SK-N-MC (cell line): ENCODE results near the gene PARD3.

Source experiments
- DNase-seq: peaks from one replicate; pipeline ENCODE4 v3.0.0-alpha.2; 2011; ENCODE audit warnings: low read depth, low spot score
- H3K27ac ChIP-seq: fragments of 200-600 bp; sonication (generic); 2 replicates; pipeline ENCODE4 v1.5.1; 2016; ENCODE audit warnings: mixed run types
- H3K36me3 ChIP-seq: fragments of 200-600 bp; sonication (generic); 2 replicates; pipeline ENCODE4 v1.6.1; 2017; ENCODE audit warnings: antibody characterized with exemption, low read length, mixed read lengths; ENCODE audit not compliant: insufficient read depth
- H3K4me3 ChIP-seq: fragments of 200-600 bp; sonication (generic); 2 replicates; pipeline ENCODE4 v1.5.1; 2016
- H3K9ac ChIP-seq: fragments of 200-600 bp; sonication (generic); 2 replicates; pipeline ENCODE4 v1.8.0; 2017; ENCODE audit warnings: mixed run types, mixed read lengths; ENCODE audit not compliant: insufficient read length
- H3K9me3 ChIP-seq: fragments of 200-600 bp; sonication (generic); 2 replicates; pipeline ENCODE4 v1.6.1; 2017; ENCODE audit warnings: low read depth, mild to moderate bottlenecking, antibody characterized with exemption, low read length, moderate library complexity, mixed read lengths
- EZH2 ChIP-seq: fragments of 200-600 bp; sonication (generic); IDR thresholded peaks from one replicate; pipeline ENCODE4 v1.6.1; 2017; ENCODE audit warnings: antibody characterized with exemption
- FOXP2 ChIP-seq: optimal IDR thresholded peaks from 2 replicates; pipeline ENCODE3; 2011; ENCODE audit warnings: mild to moderate bottlenecking, moderate library complexity; ENCODE audit not compliant: insufficient read depth; ENCODE audit errors: extremely low read length, control extremely low read depth
- POLR2AphosphoS5 ChIP-seq: IDR thresholded peaks from 2 replicates; pipeline ENCODE4 v1.6.1; 2012; ENCODE audit warnings: mild to moderate bottlenecking, low read depth, low read length, borderline replicate concordance

PARD3 gene

GRCh38 chr10:34106356-34106885, 708.7 kb downstream of the PARD3 start:
- H3K27ac ChIP-seq: no peak overlapping the region
- no peaks in the 10 kb centered on the region for H3K36me3 ChIP-seq
- H3K9me3 ChIP-seq: no peaks in the 10 kb centered on the region
- no peak overlapping the region for H3K9ac ChIP-seq
- TF ChIP-seq EZH2 (no peak), POLR2AphosphoS5 (no peak), FOXP2 (no peak)
- H3K4me3 ChIP-seq: no peak overlapping the region
- no peak for DNase-seq

- Histone ChIP-seq H3K4me3 (no peak overlapping the region), H3K27ac (no peak overlapping the region), H3K36me3 (no peaks in the 10 kb centered on the region), H3K9ac (no peak overlapping the region), H3K9me3 (no peaks in the 10 kb centered on the region)
- DNase-seq: no peak
- TF ChIP-seq EZH2 (no peak), POLR2AphosphoS5 (no peak), FOXP2 (no peak)
These were observed 710.1 kb downstream of the PARD3 start for GRCh38 chr10:34104829-34105572.

- no peak overlapping the region for H3K9ac ChIP-seq
- H3K27ac ChIP-seq: no peak overlapping the region
These were observed 712.1 kb downstream of the PARD3 start for GRCh38 chr10:34102893-34103506.

GRCh38 chr10:34102237-34102673, 712.8 kb downstream of the PARD3 start:
- Histone ChIP-seq H3K27ac (no peak overlapping the region), H3K4me3 (no peak overlapping the region), H3K36me3 (no peaks in the 10 kb centered on the region), H3K9ac (no peak overlapping the region), H3K9me3 (no peaks in the 10 kb centered on the region)
- DNase-seq: no peak
- TF ChIP-seq POLR2AphosphoS5 (no peak), EZH2 (no peak), FOXP2 (no peak)

More at GRCh38 chr10:34102893-34103506, 712.1 kb downstream of the PARD3 start:
- Histone ChIP-seq H3K9me3 (no peaks in the 10 kb centered on the region), H3K36me3 (no peaks in the 10 kb centered on the region), H3K4me3 (no peak overlapping the region)
- no peak for DNase-seq
- no peak for TF ChIP-seq EZH2
- TF ChIP-seq POLR2AphosphoS5: no peak
- TF ChIP-seq FOXP2: no peak

- Histone ChIP-seq H3K9ac (no peak overlapping the region), H3K36me3 (no peaks in the 10 kb centered on the region), H3K4me3 (no peak overlapping the region), H3K27ac (no peak overlapping the region), H3K9me3 (no peaks in the 10 kb centered on the region)
- TF ChIP-seq EZH2 (no peak), FOXP2 (no peak), POLR2AphosphoS5 (no peak)
- no peak for DNase-seq
These were observed 714.1 kb downstream of the PARD3 start for GRCh38 chr10:34101001-34101400.

GRCh38 chr10:34098821-34099567, 716.1 kb downstream of the PARD3 start:
- no peak for DNase-seq
- no peak overlapping the region for H3K4me3 ChIP-seq

GRCh38 chr10:34097682-34098081, 717.4 kb downstream of the PARD3 start:
- Histone ChIP-seq H3K9ac (no peak overlapping the region), H3K36me3 (no peaks in the 10 kb centered on the region), H3K9me3 (no peaks in the 10 kb centered on the region), H3K4me3 (no peak overlapping the region), H3K27ac (no peak overlapping the region)
- no peak for DNase-seq
- TF ChIP-seq POLR2AphosphoS5: no peak
- no peak for TF ChIP-seq FOXP2
- TF ChIP-seq EZH2: no peak

More at GRCh38 chr10:34098821-34099567, 716.1 kb downstream of the PARD3 start:
- TF ChIP-seq EZH2 (no peak), FOXP2 (no peak), POLR2AphosphoS5 (no peak)
- no peaks in the 10 kb centered on the region for H3K9me3 ChIP-seq
- H3K27ac ChIP-seq: no peak overlapping the region
- no peaks in the 10 kb centered on the region for H3K36me3 ChIP-seq
- H3K9ac ChIP-seq: no peak overlapping the region

GRCh38 chr10:34094961-34095360, 720.1 kb downstream of the PARD3 start:
- Histone ChIP-seq H3K4me3 (no peak overlapping the region), H3K9me3 (no peaks in the 10 kb centered on the region), H3K27ac (no peak overlapping the region), H3K36me3 (no peaks in the 10 kb centered on the region), H3K9ac (no peak overlapping the region)
- DNase-seq: no peak
- no peak for TF ChIP-seq FOXP2
- no peak for TF ChIP-seq POLR2AphosphoS5
- no peak for TF ChIP-seq EZH2
